ENCODE data around the gene CTIF. TPM values are rescaled to one million over a fixed set of nuclear protein-coding genes. Genes with fewer than 3 reads are reported as not detected.

CTIF gene
- total RNA-seq, 3 donors from 2014 or later, result 13.2 to 50.3 (median 19.6) TPM

GRCh38 chr18:48887294-48887904 lies 348.6 kb downstream of the CTIF start:
- no peak for TF ChIP-seq CTCF (IDR thresholded peaks at IDR 0.05)
- Histone ChIP-seq H3K4me1 (ENCODE audit: low read depth) (no peaks in the 10 kb centered on the region), H3K36me3 (ENCODE audit: low read depth) (no peaks in the 10 kb centered on the region), H3K4me3 (no peak overlapping the region), H3K9me3 (no peaks in the 10 kb centered on the region)
- intact Hi-C loops (cut with DNase I, micrococcal nuclease), result no loop called here
- no peak for ATAC-seq
- DNase-seq, result no peak

- ATAC-seq, result no peak
- intact Hi-C loops (cut with DNase I, micrococcal nuclease), result no loop called here
- no peak for DNase-seq
- no peak overlapping the region for H3K4me3 ChIP-seq
- H3K9me3 ChIP-seq, result no peaks in the 10 kb centered on the region
- no peaks in the 10 kb centered on the region for H3K36me3 ChIP-seq (ENCODE audit: low read depth)
- H3K4me1 ChIP-seq (ENCODE audit: low read depth), result no peaks in the 10 kb centered on the region
- TF ChIP-seq CTCF (IDR thresholded peaks at IDR 0.05), result no peak
Observed at GRCh38 chr18:48887905-48888772, 349.3 kb downstream of the CTIF start.

GRCh38 chr18:48888773-48889080 lies 349.9 kb downstream of the CTIF start:
- H3K9me3 ChIP-seq, result no peaks in the 10 kb centered on the region
- H3K4me3 ChIP-seq, result no peak overlapping the region
- no peak for DNase-seq
- TF ChIP-seq CTCF (IDR thresholded peaks at IDR 0.05), result no peak
- ATAC-seq, result no peak
- no peaks in the 10 kb centered on the region for H3K36me3 ChIP-seq (ENCODE audit: low read depth)
- intact Hi-C loops (cut with DNase I, micrococcal nuclease), result no loop called here
- peaks cover 3% of the 10 kb centered on the region for H3K4me1 ChIP-seq (ENCODE audit: low read depth)

GRCh38 chr18:48889115-48889941 lies 350.5 kb downstream of the CTIF start:
- Histone ChIP-seq H3K4me3 (no peak overlapping the region), H3K4me1 (ENCODE audit: low read depth) (peaks cover 3% of the 10 kb centered on the region), H3K9me3 (no peaks in the 10 kb centered on the region), H3K36me3 (ENCODE audit: low read depth) (no peaks in the 10 kb centered on the region)
- ATAC-seq (no peak), DNase-seq (peak; percentile 40 to 66 (median 53))
- intact Hi-C loops (cut with DNase I, micrococcal nuclease), result no loop called here
- TF ChIP-seq CTCF (IDR thresholded peaks at IDR 0.05), result no peak

- ATAC-seq (no peak), DNase-seq (peak in 1 of 3 donors; percentile 26)
- TF ChIP-seq CTCF (IDR thresholded peaks at IDR 0.05), result no peak
- no peaks in the 10 kb centered on the region for H3K36me3 ChIP-seq (ENCODE audit: low read depth)
- H3K4me1 ChIP-seq (ENCODE audit: low read depth), result peaks cover 3% of the 10 kb centered on the region
- H3K4me3 ChIP-seq, result no peak overlapping the region
- no peaks in the 10 kb centered on the region for H3K9me3 ChIP-seq
- intact Hi-C loops (cut with DNase I, micrococcal nuclease), result no loop called here
Observed at GRCh38 chr18:48889981-48890762, 351.3 kb downstream of the CTIF start.

Data from mucosa of descending colon (tissue), 3 donors.